Liver (tissue), 9 donors: ENCODE results near the gene MPC1. TPM values are rescaled to one million over a fixed set of nuclear protein-coding genes. Genes with fewer than 3 reads are reported as not detected.

Experiments
- DNase-seq: peaks from one replicate; pipeline ENCODE4 v3.0.0-alpha.2; 2017; ENCODE audit warnings: low spot score
- H3K27ac ChIP-seq, 2 donors: one replicate each; pipeline ENCODE4 v1.7.0; 2013; ENCODE audit warnings: inconsistent platforms in 2 of 2, low read length in 2 of 2, control low read depth in 1 of 2, low read depth in 1 of 2, mild to moderate bottlenecking in 1 of 2
- H3K27me3 ChIP-seq, 4 donors: one replicate each; pipeline versions ENCODE4 v1.6.1 to v1.7.0; 2013; ENCODE audit warnings: low read length in 3 of 4, inconsistent platforms in 1 of 4, mild to moderate bottlenecking in 1 of 4, moderate library complexity in 1 of 4; ENCODE audit not compliant: control insufficient read depth in 4 of 4, insufficient read depth in 4 of 4
- H3K36me3 ChIP-seq, 4 donors: one replicate each; pipeline versions ENCODE4 v1.6.1 to v1.7.0; 2013; ENCODE audit warnings: low read length in 3 of 4, mild to moderate bottlenecking in 3 of 4, low read depth in 1 of 4, moderate library complexity in 1 of 4; ENCODE audit not compliant: control insufficient read depth in 4 of 4, insufficient read depth in 3 of 4
- H3K4me1 ChIP-seq, 4 donors: one replicate each; pipeline versions ENCODE4 v1.6.1 to v1.7.0; 2013; ENCODE audit warnings: low read length in 3 of 4, mild to moderate bottlenecking in 3 of 4, moderate library complexity in 1 of 4; ENCODE audit not compliant: control insufficient read depth in 4 of 4, insufficient read depth in 4 of 4
- H3K4me3 ChIP-seq, 3 donors: one replicate each; pipeline versions ENCODE4 v1.6.1 to v1.7.0; 2013; ENCODE audit warnings: low read length in 3 of 3, control low read depth in 1 of 3, low read depth in 1 of 3, mild to moderate bottlenecking in 1 of 3
- H3K9ac ChIP-seq, 2 donors: one replicate each; pipeline ENCODE4 v1.7.0; 2013; ENCODE audit warnings: low read length in 2 of 2, mild to moderate bottlenecking in 2 of 2, moderate library complexity in 2 of 2, control low read depth in 1 of 2, low read depth in 1 of 2
- H3K9me3 ChIP-seq, 4 donors: one replicate each; pipeline versions ENCODE4 v1.6.1 to v1.7.0; 2013; ENCODE audit warnings: low read length in 3 of 4; ENCODE audit not compliant: control insufficient read depth in 4 of 4
- ATF3 ChIP-seq: IDR thresholded peaks from 2 replicates; pipeline ENCODE4 v1.6.1; 2016; ENCODE audit warnings: antibody characterized with exemption
- EGR1 ChIP-seq, 2 donors: IDR thresholded peaks; 2 replicates each; pipeline ENCODE4 v1.6.1; 2016 to 2018; ENCODE audit warnings: antibody characterized with exemption in 2 of 2, low read depth in 2 of 2
- FOXA1 ChIP-seq: IDR thresholded peaks from 2 replicates; pipeline ENCODE4 v1.6.1; 2016; ENCODE audit warnings: antibody characterized with exemption
- FOXA2 ChIP-seq: IDR thresholded peaks from 2 replicates; pipeline ENCODE4 v1.6.1; 2016; ENCODE audit warnings: antibody characterized with exemption
- GABPA ChIP-seq, 2 donors: IDR thresholded peaks in 1 of 2; conservative IDR thresholded peaks in 1 of 2; 2 replicates each; pipeline ENCODE4 v1.6.1; 2016; ENCODE audit warnings: antibody characterized with exemption in 2 of 2, mild to moderate bottlenecking in 1 of 2, moderate library complexity in 1 of 2
- HNF4A ChIP-seq, 2 donors: conservative IDR thresholded peaks; 2 replicates each; pipeline ENCODE4 v1.6.1; 2016; ENCODE audit warnings: antibody characterized with exemption in 2 of 2, mild to moderate bottlenecking in 2 of 2
- HNF4G ChIP-seq: IDR thresholded peaks from 2 replicates; pipeline ENCODE4 v1.6.1; 2016; ENCODE audit warnings: antibody characterized with exemption
- JUND ChIP-seq, 2 donors: IDR thresholded peaks; 2 replicates each; pipeline ENCODE4 v1.6.1; 2016; ENCODE audit warnings: antibody characterized with exemption in 2 of 2
- MAX ChIP-seq: IDR thresholded peaks from 2 replicates; pipeline ENCODE4 v1.6.1; 2016; ENCODE audit warnings: antibody characterized with exemption
- NR2F2 ChIP-seq: IDR thresholded peaks from 2 replicates; pipeline ENCODE4 v1.6.1; 2016; ENCODE audit warnings: antibody characterized with exemption
- RAD21 ChIP-seq, 2 donors: IDR thresholded peaks; 2 replicates each; pipeline ENCODE4 v1.6.1; 2016; ENCODE audit warnings: antibody characterized with exemption in 2 of 2, mild to moderate bottlenecking in 2 of 2
- REST ChIP-seq: IDR thresholded peaks from 2 replicates; pipeline ENCODE4 v1.6.1; 2016; ENCODE audit warnings: antibody characterized with exemption, mild to moderate bottlenecking
- RXRA ChIP-seq, 2 donors: IDR thresholded peaks; 2 replicates each; pipeline ENCODE4 v1.6.1; 2017 to 2018; ENCODE audit warnings: antibody characterized with exemption in 2 of 2, mild to moderate bottlenecking in 1 of 2
- SP1 ChIP-seq: IDR thresholded peaks from 2 replicates; pipeline ENCODE4 v1.6.1; 2018; ENCODE audit warnings: antibody characterized with exemption, mild to moderate bottlenecking
- TAF1 ChIP-seq: conservative IDR thresholded peaks from 2 replicates; pipeline ENCODE4 v1.6.1; 2016; ENCODE audit warnings: antibody characterized with exemption, mild to moderate bottlenecking
- YY1 ChIP-seq: IDR thresholded peaks from 2 replicates; pipeline ENCODE4 v1.6.1; 2016; ENCODE audit warnings: antibody characterized with exemption, mild to moderate bottlenecking
- WGBS: extraction: QIAGEN DNeasy Blood & Tissue Kit; methylation state at CpG from one replicate; pipeline ENCODE4 v1.1.7; 2013; 5-methylcytosine and 5-hydroxymethylcytosine counted together
- polyA plus RNA-seq, 2 donors: library from polyadenylated mRNA; stranded (reverse) in 1 of 2; unstranded in 1 of 2; fragments of 200-250 nt in 1 of 2; fragments of >200 nt in 1 of 2; fragmentation: Nextera tagmentation in 1 of 2; extraction: Ambion mirVana in 1 of 2; gene quantifications; one replicate each; pipeline versions ENCODE4 v1.2.1 to v1.2.3, GENCODE V29; 2013 to 2015
- total RNA-seq, 2 donors: library from RNA; depleted of rRNA; stranded (reverse); fragments of >200 nt; gene quantifications; one replicate each; pipeline ENCODE4 v1.2.3, GENCODE V29; 2014
- TF ChIP-seq, protein P1 (sequence below): IDR thresholded peaks from 2 replicates; pipeline ENCODE4 v1.6.1; 2016; ENCODE audit warnings: antibody characterized with exemption
- TF ChIP-seq, protein P2 (sequence below): fragments of 150-350 bp; IDR thresholded peaks from 2 replicates; pipeline ENCODE4 v1.5.1; 2017; ENCODE audit warnings: improper control_type of control experiment, low read depth, low read length; ENCODE audit not compliant: missing input control
- donor health status: healthy.
- donor health status: healthy.
- donor health status: healthy.
- donor health status: healthy.
- donor health status: healthy.

Gene MPC1
- total and polyA plus RNA-seq, 4 donors: 79.7 to 478 (median 237) TPM

DNA sequence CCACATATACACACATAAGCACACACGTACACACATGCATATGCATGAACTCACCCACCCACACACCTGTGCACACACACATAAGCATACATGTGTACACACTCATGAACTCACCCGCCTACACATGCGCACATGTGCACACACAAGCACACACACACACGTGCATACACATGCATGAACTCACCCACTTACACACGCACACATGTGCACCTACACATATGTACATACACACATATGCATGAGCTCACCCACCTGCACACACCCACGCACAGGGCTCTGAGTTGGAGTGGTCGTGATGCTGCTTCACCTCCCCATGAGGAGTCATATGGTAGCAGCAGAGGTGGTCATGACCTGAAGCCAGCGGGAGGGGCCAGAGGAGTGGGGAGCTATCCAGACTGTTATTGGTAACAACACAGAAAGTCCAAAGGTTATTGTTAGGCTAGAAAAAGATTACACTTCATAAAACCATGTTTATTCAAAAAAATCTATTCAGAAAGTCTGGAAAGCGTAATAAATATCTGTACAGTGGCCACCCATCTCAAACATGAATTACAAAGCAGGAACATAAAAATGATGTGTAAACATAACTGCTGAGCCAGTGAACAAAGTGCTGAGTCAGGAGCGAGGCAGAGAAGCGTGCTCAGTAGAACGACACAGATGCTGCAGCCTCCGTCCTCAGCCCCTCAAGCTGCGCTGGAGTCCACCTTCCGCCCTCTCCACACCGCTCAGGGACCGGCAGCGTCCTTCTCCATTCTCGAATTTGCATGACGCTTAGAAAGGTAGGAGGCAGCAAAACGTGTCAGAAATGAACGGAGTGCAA, 26.4 kb upstream of the MPC1 start:
- Histone ChIP-seq H3K9ac (no peak overlapping the region), H3K36me3 (peaks cover 0 to 2% (median 0%) of the 10 kb centered on the region in 4 donors), H3K4me3 (no peak overlapping the region), H3K27me3 (no peaks in the 10 kb centered on the region), H3K27ac (no peak overlapping the region), H3K9me3 (no peaks in the 10 kb centered on the region), H3K4me1 (peaks cover 0 to 12% (median 6%) of the 10 kb centered on the region in 4 donors)
- TF ChIP-seq JUND (IDR thresholded peaks at IDR 0.05) (no peak), RXRA (IDR thresholded peaks at IDR 0.05) (peak in 1 of 2 donors; percentile 12), HNF4A (conservative IDR thresholded peaks at IDR 0.05) (peak; percentile 41 to 73), YY1 (no peak)
- DNase-seq: no peak
- 49% methylated on average over 22 of the region's 22 CpGs for WGBS

DNA sequence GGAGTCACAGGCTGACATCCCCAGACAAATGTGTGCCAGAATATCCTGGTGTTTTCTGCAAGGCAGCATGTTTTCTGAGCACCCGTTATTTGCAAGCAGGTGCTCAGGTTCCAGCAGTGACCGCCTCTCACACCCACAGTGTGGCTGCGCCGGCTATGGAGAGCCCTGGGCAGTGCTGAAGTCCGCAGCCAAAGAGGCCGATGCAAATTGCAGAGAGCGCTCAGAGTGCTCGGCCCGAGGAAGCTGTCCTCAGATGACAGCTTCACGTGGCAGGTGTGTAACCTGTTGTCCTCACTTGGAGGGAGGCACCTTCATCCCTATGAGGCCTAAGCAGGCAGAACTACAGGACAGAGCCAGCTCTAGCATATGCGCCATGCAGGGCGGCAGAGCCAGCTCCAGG, 23.5 kb upstream of the MPC1 start:
- DNase-seq: no peak
- Histone ChIP-seq H3K9me3 (no peaks in the 10 kb centered on the region), H3K36me3 (no peaks in the 10 kb centered on the region), H3K9ac (no peak overlapping the region), H3K4me1 (peaks cover 0 to 12% (median 6%) of the 10 kb centered on the region in 4 donors), H3K27me3 (no peaks in the 10 kb centered on the region), H3K27ac (no peak overlapping the region), H3K4me3 (no peak overlapping the region)
- 81% methylated on average over 12 of the region's 12 CpGs for WGBS
- no peak for TF ChIP-seq HNF4A (conservative IDR thresholded peaks at IDR 0.05)
- TF ChIP-seq NR2F2: no peak
- no peak for TF ChIP-seq FOXA1
- TF ChIP-seq RAD21 (IDR thresholded peaks at IDR 0.05): no peak
- TF ChIP-seq JUND (IDR thresholded peaks at IDR 0.05): no peak
- no peak for TF ChIP-seq FOXA2
- no peak for TF ChIP-seq RXRA (IDR thresholded peaks at IDR 0.05)
- no peak for TF ChIP-seq MAX
- TF ChIP-seq, protein P1, sequence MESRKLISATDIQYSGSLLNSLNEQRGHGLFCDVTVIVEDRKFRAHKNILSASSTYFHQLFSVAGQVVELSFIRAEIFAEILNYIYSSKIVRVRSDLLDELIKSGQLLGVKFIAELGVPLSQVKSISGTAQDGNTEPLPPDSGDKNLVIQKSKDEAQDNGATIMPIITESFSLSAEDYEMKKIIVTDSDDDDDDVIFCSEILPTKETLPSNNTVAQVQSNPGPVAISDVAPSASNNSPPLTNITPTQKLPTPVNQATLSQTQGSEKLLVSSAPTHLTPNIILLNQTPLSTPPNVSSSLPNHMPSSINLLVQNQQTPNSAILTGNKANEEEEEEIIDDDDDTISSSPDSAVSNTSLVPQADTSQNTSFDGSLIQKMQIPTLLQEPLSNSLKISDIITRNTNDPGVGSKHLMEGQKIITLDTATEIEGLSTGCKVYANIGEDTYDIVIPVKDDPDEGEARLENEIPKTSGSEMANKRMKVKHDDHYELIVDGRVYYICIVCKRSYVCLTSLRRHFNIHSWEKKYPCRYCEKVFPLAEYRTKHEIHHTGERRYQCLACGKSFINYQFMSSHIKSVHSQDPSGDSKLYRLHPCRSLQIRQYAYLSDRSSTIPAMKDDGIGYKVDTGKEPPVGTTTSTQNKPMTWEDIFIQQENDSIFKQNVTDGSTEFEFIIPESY: no peak
- TF ChIP-seq SP1: no peak
- no peak for TF ChIP-seq HNF4G
- no peak for TF ChIP-seq ATF3
- TF ChIP-seq GABPA (IDR thresholded peaks at IDR 0.05 in 1 of 2, conservative IDR thresholded peaks at IDR 0.05 in 1 of 2): no peak
- TF ChIP-seq, protein P2, sequence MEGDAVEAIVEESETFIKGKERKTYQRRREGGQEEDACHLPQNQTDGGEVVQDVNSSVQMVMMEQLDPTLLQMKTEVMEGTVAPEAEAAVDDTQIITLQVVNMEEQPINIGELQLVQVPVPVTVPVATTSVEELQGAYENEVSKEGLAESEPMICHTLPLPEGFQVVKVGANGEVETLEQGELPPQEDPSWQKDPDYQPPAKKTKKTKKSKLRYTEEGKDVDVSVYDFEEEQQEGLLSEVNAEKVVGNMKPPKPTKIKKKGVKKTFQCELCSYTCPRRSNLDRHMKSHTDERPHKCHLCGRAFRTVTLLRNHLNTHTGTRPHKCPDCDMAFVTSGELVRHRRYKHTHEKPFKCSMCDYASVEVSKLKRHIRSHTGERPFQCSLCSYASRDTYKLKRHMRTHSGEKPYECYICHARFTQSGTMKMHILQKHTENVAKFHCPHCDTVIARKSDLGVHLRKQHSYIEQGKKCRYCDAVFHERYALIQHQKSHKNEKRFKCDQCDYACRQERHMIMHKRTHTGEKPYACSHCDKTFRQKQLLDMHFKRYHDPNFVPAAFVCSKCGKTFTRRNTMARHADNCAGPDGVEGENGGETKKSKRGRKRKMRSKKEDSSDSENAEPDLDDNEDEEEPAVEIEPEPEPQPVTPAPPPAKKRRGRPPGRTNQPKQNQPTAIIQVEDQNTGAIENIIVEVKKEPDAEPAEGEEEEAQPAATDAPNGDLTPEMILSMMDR: no peak
- no peak for TF ChIP-seq TAF1
- no peak for TF ChIP-seq YY1
- TF ChIP-seq EGR1 (IDR thresholded peaks at IDR 0.05; ENCODE audit: low read depth in 2 of 2): no peak
- no peak for TF ChIP-seq REST
